ENCODE results near the gene SEMA5B.

Gene SEMA5B

DNA sequence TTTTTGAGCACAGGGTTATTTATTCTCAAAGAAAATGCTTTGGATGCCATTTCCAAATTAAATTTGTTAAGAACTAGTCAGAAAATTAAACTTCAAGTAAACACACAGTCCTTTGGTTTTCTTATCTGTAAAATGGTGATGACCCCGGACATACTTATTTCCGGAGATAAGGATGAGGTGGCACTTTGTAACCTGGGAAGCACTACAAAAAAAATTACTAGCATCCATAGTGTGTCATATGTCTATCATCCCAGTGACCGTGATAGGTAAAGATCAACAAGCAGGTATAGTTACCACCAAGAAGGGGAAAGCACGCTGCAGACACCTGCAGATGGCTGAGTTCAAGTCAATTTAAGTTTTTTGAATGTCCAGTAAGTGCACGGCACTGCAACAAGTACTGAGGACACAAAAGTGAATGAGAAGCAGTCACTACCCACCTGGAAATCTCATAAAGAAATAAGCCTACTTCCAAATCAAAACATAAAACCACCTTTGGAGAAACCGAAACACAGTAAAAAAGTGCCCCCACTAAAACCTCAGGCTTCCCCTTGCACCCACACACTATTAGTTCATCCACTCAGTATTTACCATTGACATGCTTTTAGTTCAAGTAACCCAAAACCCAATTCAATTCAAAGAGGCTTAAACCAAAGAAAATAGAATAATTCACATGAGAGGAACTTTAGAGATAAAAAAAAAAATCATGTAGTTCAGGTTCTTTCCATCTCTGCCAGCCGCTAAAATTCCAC is 24.6 kb downstream of the SEMA5B start:
- Histone ChIP-seq H3K9ac (ENCODE audit: low read depth, low read length, poor library complexity) (no peak overlapping the region), H2BK5ac (ENCODE audit: low read length) (no peak overlapping the region), H3K4me1 (ENCODE audit: control insufficient read depth in 2 of 2, insufficient read depth in 1 of 2, low read depth in 1 of 2, low read length in 2 of 2) (peaks cover 23 to 31% of the 10 kb centered on the region in 2 donors), H4K91ac (ENCODE audit: low read depth, low read length, poor library complexity) (no peak overlapping the region), H4K8ac (ENCODE audit: low read depth, low read length) (no peak overlapping the region), H3K4me2 (ENCODE audit: insufficient read depth, low read length, poor library complexity, severe bottlenecking) (no peak overlapping the region), H2BK120ac (ENCODE audit: low read depth, low read length) (no peak overlapping the region), H3K4me3 (ENCODE audit: low read length in 2 of 2) (no peak overlapping the region), H2BK15ac (ENCODE audit: low read length) (no peak overlapping the region), H2AK5ac (ENCODE audit: low read depth, low read length) (no peak overlapping the region), H3K27me3 (ENCODE audit: control insufficient read depth in 3 of 3, insufficient read depth in 3 of 3, low read depth in 1 of 3, low read length in 3 of 3) (no peaks in the 10 kb centered on the region), H3K36me3 (replicated peaks in 1 of 2; ENCODE audit: control insufficient read depth in 2 of 2, insufficient read depth in 2 of 2, low read length in 2 of 2) (peaks cover 0 to 89% of the 10 kb centered on the region in 2 donors), H3K23ac (ENCODE audit: low read depth, low read length, poor library complexity) (no peak overlapping the region), H3K4ac (ENCODE audit: low read length) (no peak overlapping the region), H3K14ac (ENCODE audit: low read length) (no peak overlapping the region), H3K79me1 (ENCODE audit: low read depth, low read length) (no peaks in the 10 kb centered on the region), H2AFZ (ENCODE audit: low read length) (no peak overlapping the region), H3K18ac (ENCODE audit: low read length) (no peak overlapping the region), H3K9me3 (replicated peaks in 1 of 2; ENCODE audit: control insufficient read depth in 2 of 2, insufficient read depth in 1 of 2, low read depth in 1 of 2, low read length in 2 of 2) (peaks cover 0 to 2% of the 10 kb centered on the region in 2 donors), H3K27ac (replicated peaks; ENCODE audit: low read length) (no peak overlapping the region), H2BK12ac (ENCODE audit: low read length) (no peak overlapping the region)
- no CpG with 5 or more reads among the region's 7 CpGs for WGBS, 2 donors (ENCODE audit: extremely low coverage in 2 of 2, insufficient read length in 2 of 2, insufficient replicate concordance in 1 of 2)
- DNase-seq (ENCODE audit: low spot score), result no peak

DNA sequence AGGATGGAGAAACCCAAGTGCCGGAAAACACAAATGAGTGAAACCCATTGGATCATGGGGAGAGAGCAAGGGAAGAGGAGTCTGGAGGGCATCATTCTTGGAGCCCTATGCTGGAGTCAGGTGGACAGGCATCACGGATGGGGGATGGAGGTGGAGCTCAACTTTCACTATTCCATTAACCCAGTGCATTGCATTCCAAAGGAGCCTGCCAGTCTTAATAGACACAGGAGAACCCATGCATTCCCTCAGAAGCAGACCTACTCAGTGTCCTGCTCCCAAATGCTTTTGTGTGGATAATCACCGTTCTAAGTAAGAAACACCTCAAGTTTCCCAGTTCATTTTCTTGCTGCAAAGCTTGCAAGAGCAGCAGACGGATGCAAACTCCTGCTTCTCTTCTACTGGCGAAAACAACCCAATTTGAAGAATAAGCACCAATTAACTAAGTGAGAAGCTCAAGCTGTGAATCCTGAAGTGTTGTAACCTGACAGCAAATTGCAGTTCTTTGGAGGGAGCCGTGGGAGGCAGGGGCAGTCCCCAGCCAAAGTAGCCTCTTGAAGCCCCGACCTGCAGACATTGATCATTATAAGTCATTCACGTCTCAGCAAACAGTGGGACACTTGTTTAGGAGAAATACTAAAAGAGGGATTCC is 25.3 kb downstream of the SEMA5B start:
- Histone ChIP-seq H2BK120ac (ENCODE audit: low read depth, low read length) (no peak overlapping the region), H3K27me3 (ENCODE audit: control insufficient read depth in 3 of 3, insufficient read depth in 3 of 3, low read depth in 1 of 3, low read length in 3 of 3) (no peaks in the 10 kb centered on the region), H2AFZ (ENCODE audit: low read length) (no peak overlapping the region), H3K4me3 (ENCODE audit: low read length in 2 of 2) (no peak overlapping the region), H3K9ac (ENCODE audit: low read depth, low read length, poor library complexity) (no peak overlapping the region), H2BK12ac (ENCODE audit: low read length) (no peak overlapping the region), H4K91ac (ENCODE audit: low read depth, low read length, poor library complexity) (no peak overlapping the region), H2BK15ac (ENCODE audit: low read length) (no peak overlapping the region), H3K9me3 (replicated peaks in 1 of 2; ENCODE audit: control insufficient read depth in 2 of 2, insufficient read depth in 1 of 2, low read depth in 1 of 2, low read length in 2 of 2) (peaks cover 0 to 2% of the 10 kb centered on the region in 2 donors), H3K18ac (ENCODE audit: low read length) (no peak overlapping the region), H3K14ac (ENCODE audit: low read length) (no peak overlapping the region), H3K36me3 (replicated peaks in 1 of 2; ENCODE audit: control insufficient read depth in 2 of 2, insufficient read depth in 2 of 2, low read length in 2 of 2) (peaks cover 0 to 89% of the 10 kb centered on the region in 2 donors), H2AK5ac (ENCODE audit: low read depth, low read length) (no peak overlapping the region), H3K4ac (ENCODE audit: low read length) (no peak overlapping the region), H3K4me2 (ENCODE audit: insufficient read depth, low read length, poor library complexity, severe bottlenecking) (no peak overlapping the region), H3K79me1 (ENCODE audit: low read depth, low read length) (no peaks in the 10 kb centered on the region), H3K23ac (ENCODE audit: low read depth, low read length, poor library complexity) (no peak overlapping the region), H3K27ac (replicated peaks; ENCODE audit: low read length) (peak overlapping the region; percentile 30), H2BK5ac (ENCODE audit: low read length) (no peak overlapping the region), H3K4me1 (ENCODE audit: control insufficient read depth in 2 of 2, insufficient read depth in 1 of 2, low read depth in 1 of 2, low read length in 2 of 2) (peaks cover 20 to 33% of the 10 kb centered on the region in 2 donors), H4K8ac (ENCODE audit: low read depth, low read length) (no peak overlapping the region)
- no CpG with 5 or more reads among the region's 8 CpGs for WGBS, 2 donors (ENCODE audit: extremely low coverage in 2 of 2, insufficient read length in 2 of 2, insufficient replicate concordance in 1 of 2)
- no peak for DNase-seq (ENCODE audit: low spot score)

DNA sequence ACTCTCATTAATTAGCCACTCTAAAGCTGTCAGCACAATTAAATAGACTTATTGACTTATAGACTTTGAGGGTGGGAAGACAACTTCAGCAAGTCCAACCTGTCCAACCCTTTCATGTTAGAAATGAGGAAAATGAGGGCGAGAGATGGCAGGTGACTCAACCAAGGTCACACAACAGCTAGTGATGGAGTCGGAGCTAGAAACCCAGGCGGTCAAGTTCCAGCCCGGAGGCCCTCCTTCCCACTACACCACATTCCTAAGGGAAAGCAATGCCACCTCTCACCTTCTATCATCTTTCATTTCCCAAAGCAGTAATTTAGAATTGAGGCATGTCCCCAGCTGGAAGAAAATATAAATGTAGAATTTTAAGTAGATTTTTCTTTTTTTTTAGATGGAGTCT is 28.7 kb downstream of the SEMA5B start:
- H3K23ac ChIP-seq (ENCODE audit: low read depth, low read length, poor library complexity), result no peak overlapping the region
- no peak overlapping the region for H3K4me2 ChIP-seq (ENCODE audit: insufficient read depth, low read length, poor library complexity, severe bottlenecking)
- H3K27me3 ChIP-seq (ENCODE audit: control insufficient read depth in 3 of 3, insufficient read depth in 3 of 3, low read depth in 1 of 3, low read length in 3 of 3), result no peaks in the 10 kb centered on the region
- no peak overlapping the region for H4K91ac ChIP-seq (ENCODE audit: low read depth, low read length, poor library complexity)
- H3K4me3 ChIP-seq (ENCODE audit: low read length in 2 of 2), result no peak overlapping the region
- H3K9ac ChIP-seq (ENCODE audit: low read depth, low read length, poor library complexity), result no peak overlapping the region
- H3K36me3 ChIP-seq (replicated peaks in 1 of 2; ENCODE audit: control insufficient read depth in 2 of 2, insufficient read depth in 2 of 2, low read length in 2 of 2), result peaks cover 0 to 96% of the 10 kb centered on the region in 2 donors
- H4K8ac ChIP-seq (ENCODE audit: low read depth, low read length), result no peak overlapping the region
- H3K14ac ChIP-seq (ENCODE audit: low read length), result no peak overlapping the region
- no peaks in the 10 kb centered on the region for H3K79me1 ChIP-seq (ENCODE audit: low read depth, low read length)
- peaks cover 22 to 30% of the 10 kb centered on the region in 2 donors for H3K4me1 ChIP-seq (ENCODE audit: control insufficient read depth in 2 of 2, insufficient read depth in 1 of 2, low read depth in 1 of 2, low read length in 2 of 2)
- H2AK5ac ChIP-seq (ENCODE audit: low read depth, low read length), result no peak overlapping the region
- H3K4ac ChIP-seq (ENCODE audit: low read length), result no peak overlapping the region
- no peak overlapping the region for H2BK120ac ChIP-seq (ENCODE audit: low read depth, low read length)
- no peak overlapping the region for H2BK15ac ChIP-seq (ENCODE audit: low read length)
- no peak overlapping the region for H2BK12ac ChIP-seq (ENCODE audit: low read length)
- no peak overlapping the region for H3K18ac ChIP-seq (ENCODE audit: low read length)
- no CpG with 5 or more reads among the region's 4 CpGs for WGBS, 2 donors (ENCODE audit: extremely low coverage in 2 of 2, insufficient read length in 2 of 2, insufficient replicate concordance in 1 of 2)
- no peaks in the 10 kb centered on the region for H3K9me3 ChIP-seq (replicated peaks in 1 of 2; ENCODE audit: control insufficient read depth in 2 of 2, insufficient read depth in 1 of 2, low read depth in 1 of 2, low read length in 2 of 2)
- H2AFZ ChIP-seq (ENCODE audit: low read length), result no peak overlapping the region
- no peak overlapping the region for H3K27ac ChIP-seq (replicated peaks; ENCODE audit: low read length)
- H2BK5ac ChIP-seq (ENCODE audit: low read length), result no peak overlapping the region
- DNase-seq (ENCODE audit: low spot score), result no peak

DNA sequence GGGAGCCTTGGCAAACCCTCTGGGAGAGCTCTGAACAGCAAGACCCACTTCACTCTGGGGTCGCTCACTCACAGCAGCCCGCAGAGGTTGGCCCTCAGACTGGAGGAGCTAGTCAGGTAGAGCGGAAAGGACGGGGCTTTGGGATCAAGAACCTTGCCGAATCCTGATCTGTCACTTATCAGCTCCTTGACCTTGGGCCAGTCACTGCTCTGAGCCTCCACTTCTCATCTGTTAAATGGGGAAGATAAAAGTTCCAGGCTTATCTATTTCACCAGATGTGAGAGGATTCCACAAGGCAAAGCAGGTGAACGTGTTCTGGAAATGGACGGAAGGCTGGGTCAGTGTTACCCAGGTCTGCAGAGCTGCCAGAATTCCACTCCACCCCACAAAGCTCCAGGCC is 29.4 kb downstream of the SEMA5B start:
- Histone ChIP-seq H3K4me1 (ENCODE audit: control insufficient read depth in 2 of 2, insufficient read depth in 1 of 2, low read depth in 1 of 2, low read length in 2 of 2) (peaks cover 28 to 35% of the 10 kb centered on the region in 2 donors), H3K9ac (ENCODE audit: low read depth, low read length, poor library complexity) (no peak overlapping the region), H3K4me2 (ENCODE audit: insufficient read depth, low read length, poor library complexity, severe bottlenecking) (no peak overlapping the region), H3K4me3 (ENCODE audit: low read length in 2 of 2) (no peak overlapping the region), H3K27me3 (ENCODE audit: control insufficient read depth in 3 of 3, insufficient read depth in 3 of 3, low read depth in 1 of 3, low read length in 3 of 3) (no peaks in the 10 kb centered on the region), H2BK15ac (ENCODE audit: low read length) (no peak overlapping the region), H3K23ac (ENCODE audit: low read depth, low read length, poor library complexity) (no peak overlapping the region), H3K79me1 (ENCODE audit: low read depth, low read length) (peaks cover 3% of the 10 kb centered on the region), H3K18ac (ENCODE audit: low read length) (peak overlapping the region; percentile 49), H3K9me3 (replicated peaks in 1 of 2; ENCODE audit: control insufficient read depth in 2 of 2, insufficient read depth in 1 of 2, low read depth in 1 of 2, low read length in 2 of 2) (no peaks in the 10 kb centered on the region), H2BK5ac (ENCODE audit: low read length) (no peak overlapping the region), H3K36me3 (replicated peaks in 1 of 2; ENCODE audit: control insufficient read depth in 2 of 2, insufficient read depth in 2 of 2, low read length in 2 of 2) (peaks cover 0 to 97% of the 10 kb centered on the region in 2 donors), H4K91ac (ENCODE audit: low read depth, low read length, poor library complexity) (no peak overlapping the region), H4K8ac (ENCODE audit: low read depth, low read length) (no peak overlapping the region), H2AFZ (ENCODE audit: low read length) (no peak overlapping the region), H3K4ac (ENCODE audit: low read length) (no peak overlapping the region), H2AK5ac (ENCODE audit: low read depth, low read length) (peak overlapping the region; percentile 26), H2BK12ac (ENCODE audit: low read length) (no peak overlapping the region), H3K14ac (ENCODE audit: low read length) (no peak overlapping the region), H2BK120ac (ENCODE audit: low read depth, low read length) (no peak overlapping the region), H3K27ac (replicated peaks; ENCODE audit: low read length) (no peak overlapping the region)
- DNase-seq (ENCODE audit: low spot score), result no peak
- WGBS, 2 donors (ENCODE audit: extremely low coverage in 2 of 2, insufficient read length in 2 of 2, insufficient replicate concordance in 1 of 2), result no CpG with 5 or more reads among the region's 7 CpGs

Measured in neuronal stem cell (in vitro differentiated cells).